Fibroblast of mammary gland (primary cell): Measurements from ENCODE around the gene PCNX2.
A peak's percentile ranks its signal among the peaks of the same experiment; 100 is the strongest.

Source experiments
- DNase-seq: peaks from one replicate; pipeline ENCODE4 v3.0.0-alpha.2; 2010; ENCODE audit warnings: low read depth
- H3K4me3 ChIP-seq: 2 replicates; pipeline ENCODE4 v1.5.1; 2011; ENCODE audit warnings: low read depth, mild to moderate bottlenecking, low read length, moderate library complexity; ENCODE audit not compliant: control insufficient read depth
- CTCF ChIP-seq: conservative IDR thresholded peaks from 2 replicates; pipeline ENCODE4 v1.5.1; 2011; ENCODE audit warnings: low read depth, low read length, inconsistent platforms; ENCODE audit not compliant: control insufficient read depth, insufficient read depth

The PCNX2 gene

GRCh38 chr1:233327651-233328141, 32.2 kb upstream of the PCNX2 start, which contains the start of gene MAP3K21:
MAP3K21 (plus strand) TSS chr1:233327724; CDS start chr1:233328029, 305 bp downstream.
- DNase-seq = no peak
- H3K4me3 ChIP-seq = peak within 1 kb of the TSS; percentile 36
- no peak for TF ChIP-seq CTCF

DNA sequence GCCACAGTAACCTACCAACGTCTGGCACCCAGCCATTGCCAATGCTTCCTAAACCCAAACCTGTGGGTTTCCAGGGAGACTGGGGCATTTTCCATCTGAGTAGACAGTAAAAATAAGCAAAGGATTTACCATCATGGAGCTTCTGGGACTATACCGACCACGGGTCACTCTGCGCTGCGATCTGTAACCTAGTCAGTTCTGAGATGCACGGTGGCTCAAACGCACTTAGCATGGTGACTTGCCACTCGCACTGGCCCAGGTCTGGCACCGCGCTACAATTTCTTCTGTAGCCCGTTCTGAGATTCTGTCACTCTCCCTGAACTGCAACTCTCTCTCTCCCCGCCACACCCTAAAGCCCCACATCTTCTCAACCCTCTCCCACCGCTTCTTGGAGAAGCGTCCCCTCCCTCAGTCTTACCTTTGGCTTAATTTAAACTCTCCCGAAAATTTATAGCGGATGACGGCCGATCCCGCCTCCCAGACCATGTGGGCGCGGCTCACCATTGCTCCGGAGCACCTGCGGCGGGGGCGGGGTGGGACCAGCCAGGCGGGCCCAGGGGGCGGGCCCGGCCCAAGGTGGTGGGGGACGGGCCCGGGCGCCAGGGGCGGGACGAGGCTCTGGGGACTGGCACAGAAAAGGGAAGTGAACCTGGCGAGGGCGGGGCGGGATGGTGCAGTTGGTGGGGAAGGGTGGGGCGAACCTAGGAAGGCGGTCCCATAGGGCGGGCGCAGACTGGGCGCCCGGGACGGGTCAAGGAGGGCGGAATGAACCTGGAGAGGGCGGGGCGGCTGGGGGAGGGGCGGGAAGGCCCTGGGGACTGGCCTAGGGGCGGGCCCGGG, 31.5 kb upstream of the PCNX2 start:
- no peak overlapping the region for H3K4me3 ChIP-seq
- TF ChIP-seq CTCF = no peak
- DNase-seq = no peak

DNA sequence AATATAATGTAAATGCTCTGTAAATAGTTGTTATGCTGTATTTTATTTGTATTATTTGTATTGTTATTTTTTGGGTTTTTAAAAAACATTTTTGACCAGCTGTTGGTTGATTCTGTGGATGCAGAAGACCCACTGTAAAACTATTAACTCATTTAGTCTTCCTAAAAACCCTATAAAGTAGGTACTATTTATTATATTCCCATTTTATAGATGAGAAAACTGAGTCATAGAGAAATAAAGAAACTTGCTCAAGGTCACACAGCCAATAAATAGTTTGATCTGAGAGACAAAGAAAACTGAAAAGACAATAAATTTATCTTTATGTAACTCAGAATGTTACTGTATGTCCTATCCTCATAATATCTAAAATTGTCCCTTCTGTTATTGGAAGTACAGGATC, 30.8 kb upstream of the PCNX2 start:
- no peak overlapping the region for H3K4me3 ChIP-seq
- no peak for DNase-seq
- no peak for TF ChIP-seq CTCF

GRCh38 chr1:233323718-233324117, 28.2 kb upstream of the PCNX2 start:
- TF ChIP-seq CTCF = no peak
- H3K4me3 ChIP-seq = no peak overlapping the region
- no peak for DNase-seq

GRCh38 chr1:233320023-233320422, 24.5 kb upstream of the PCNX2 start:
- DNase-seq = no peak
- no peak for TF ChIP-seq CTCF
- no peak overlapping the region for H3K4me3 ChIP-seq

GRCh38 chr1:233319272-233319671, 23.7 kb upstream of the PCNX2 start:
- no peak overlapping the region for H3K4me3 ChIP-seq
- TF ChIP-seq CTCF = no peak
- no peak for DNase-seq
